Breast epithelium (tissue), 3 donors: Measurements from ENCODE around the gene SPANXC.

Experiments used
- CTCF ChIP-seq, 3 donors: fragments of 450-650 bp; IDR thresholded peaks; one replicate each; pipeline ENCODE4 v1.5.1; 2016 to 2017; ENCODE audit warnings: antibody characterized with exemption in 3 of 3, mild to moderate bottlenecking in 3 of 3, moderate library complexity in 3 of 3
- POLR2A ChIP-seq: fragments of 450-650 bp; IDR thresholded peaks from one replicate; pipeline ENCODE4 v1.6.1; 2016; ENCODE audit warnings: antibody characterized with exemption, mild to moderate bottlenecking, moderate library complexity

DNA sequence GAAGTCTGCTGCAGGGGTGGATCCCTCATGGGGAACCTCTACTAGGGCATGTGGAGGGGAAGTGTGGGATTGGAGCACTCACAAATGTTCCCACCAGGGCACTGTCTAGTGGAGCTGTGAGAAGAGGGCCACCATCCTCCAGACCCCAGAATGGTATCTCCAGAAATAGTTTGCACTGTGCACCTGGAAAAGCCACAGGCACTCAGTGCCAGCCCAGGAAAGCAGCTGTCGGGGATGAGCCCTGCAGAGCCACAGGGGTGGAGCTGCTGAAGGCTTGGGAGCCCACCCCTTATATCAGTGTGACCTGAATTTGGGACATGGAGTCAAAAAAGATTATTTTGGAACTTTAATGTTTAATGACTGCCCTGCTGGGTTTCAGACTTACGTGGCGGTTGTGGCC is 40.4 kb downstream of the SPANXC start:
- TF ChIP-seq CTCF (IDR thresholded peaks at IDR 0.05) (no peak), POLR2A (no peak)
